Heart left ventricle (tissue), 13 donors: ENCODE data around the gene GSTM3.

Experiments used
- POLR2A ChIP-seq, 2 donors: fragments of 450-650 bp; IDR thresholded peaks; one replicate each; pipeline ENCODE4 v1.6.1; 2017; ENCODE audit warnings: antibody characterized with exemption in 2 of 2, mild to moderate bottlenecking in 2 of 2, moderate library complexity in 2 of 2
- TF ChIP-seq, protein P1 (sequence below), 12 donors: fragments of 200-600 bp; sonication (generic) in 4 of 12; IDR thresholded peaks; one replicate each; pipeline versions ENCODE4 v1.5.0 to v1.8.0; 2018 to 2022; ENCODE audit warnings: antibody characterized with exemption in 12 of 12, mild to moderate bottlenecking in 5 of 12
- donor health status: ischemic (EF 13 %, LVEDD 7.1; RV severe dilation, severe dysfunction).
- donor health status: DM: no; HTN: yes; CAD: no.
- donor health status: DM: no; HTN: no; CAD: no.
- donor health status: ischemic (EF 25% LVEDD 6.9; RV normal size, moderate dysfunction).
- donor health status: ischemic (EF 25% LVEDD 5.7; RV mildly dilated, moderate dysfunction).
- donor health status: ischemic (EF 35%, LVEDD 5.7; RV mildly dilated, moderate dysfunction).
- donor health status: nonischemic (EF 11% LVEDD 7.7; RV severe dilation, severe dysfunction).
- donor health status: DM: yes; HTN: yes; CAD: no.
- donor health status: PGD.
- donor health status: ischemic (EF 29% LVEDD 5.4; RV normal size, mild dysfunction).
- donor health status: nonischemic (EF 23%, LVEDD 6.1; RV moderate dilation, normal function).

GRCh38 chr1:109790329-109790728 is 49.5 kb upstream of the GSTM3 start:
- no peak for TF ChIP-seq POLR2A (IDR thresholded peaks at IDR 0.05)
- TF ChIP-seq, protein P1, sequence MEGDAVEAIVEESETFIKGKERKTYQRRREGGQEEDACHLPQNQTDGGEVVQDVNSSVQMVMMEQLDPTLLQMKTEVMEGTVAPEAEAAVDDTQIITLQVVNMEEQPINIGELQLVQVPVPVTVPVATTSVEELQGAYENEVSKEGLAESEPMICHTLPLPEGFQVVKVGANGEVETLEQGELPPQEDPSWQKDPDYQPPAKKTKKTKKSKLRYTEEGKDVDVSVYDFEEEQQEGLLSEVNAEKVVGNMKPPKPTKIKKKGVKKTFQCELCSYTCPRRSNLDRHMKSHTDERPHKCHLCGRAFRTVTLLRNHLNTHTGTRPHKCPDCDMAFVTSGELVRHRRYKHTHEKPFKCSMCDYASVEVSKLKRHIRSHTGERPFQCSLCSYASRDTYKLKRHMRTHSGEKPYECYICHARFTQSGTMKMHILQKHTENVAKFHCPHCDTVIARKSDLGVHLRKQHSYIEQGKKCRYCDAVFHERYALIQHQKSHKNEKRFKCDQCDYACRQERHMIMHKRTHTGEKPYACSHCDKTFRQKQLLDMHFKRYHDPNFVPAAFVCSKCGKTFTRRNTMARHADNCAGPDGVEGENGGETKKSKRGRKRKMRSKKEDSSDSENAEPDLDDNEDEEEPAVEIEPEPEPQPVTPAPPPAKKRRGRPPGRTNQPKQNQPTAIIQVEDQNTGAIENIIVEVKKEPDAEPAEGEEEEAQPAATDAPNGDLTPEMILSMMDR (IDR thresholded peaks at IDR 0.05): no peak
